NK-92 (cell line): Measurements from ENCODE around the gene JPH3.

Experiments used
- DNase-seq: peaks from one replicate; lab custom pipeline; 2025; ENCODE audit not compliant: unreplicated experiment; lab: John Stamatoyannopoulos, UW

Gene JPH3

GRCh38 chr16:87625241-87625797 is 23.0 kb downstream of the JPH3 start:
- no peak for DNase-seq

GRCh38 chr16:87626401-87626800 is 24.1 kb downstream of the JPH3 start:
- no peak for DNase-seq

GRCh38 chr16:87626905-87627304 is 24.6 kb downstream of the JPH3 start:
- DNase-seq, result no peak

GRCh38 chr16:87627542-87628245 is 25.4 kb downstream of the JPH3 start:
- no peak for DNase-seq

- DNase-seq, result no peak
Observed at GRCh38 chr16:87628246-87628923, 26.1 kb downstream of the JPH3 start.

GRCh38 chr16:87628940-87629339 is 26.6 kb downstream of the JPH3 start:
- no peak for DNase-seq

- no peak for DNase-seq
Observed at GRCh38 chr16:87631067-87631466, 28.8 kb downstream of the JPH3 start.

GRCh38 chr16:87634411-87634810 is 32.1 kb downstream of the JPH3 start:
- DNase-seq, result no peak

GRCh38 chr16:87635541-87636049 is 33.3 kb downstream of the JPH3 start:
- no peak for DNase-seq

GRCh38 chr16:87636050-87636684 is 33.9 kb downstream of the JPH3 start:
- DNase-seq, result no peak

GRCh38 chr16:87636741-87637140 is 34.4 kb downstream of the JPH3 start:
- no peak for DNase-seq

- DNase-seq, result no peak
Observed at GRCh38 chr16:87637357-87637756, 35.0 kb downstream of the JPH3 start.

- no peak for DNase-seq
Observed at GRCh38 chr16:87638736-87639135, 36.4 kb downstream of the JPH3 start.

GRCh38 chr16:87641721-87642120 is 39.4 kb downstream of the JPH3 start:
- DNase-seq, result no peak

GRCh38 chr16:87642491-87642890 is 40.2 kb downstream of the JPH3 start:
- no peak for DNase-seq

- DNase-seq, result no peak
Observed at GRCh38 chr16:87644186-87644585, 41.9 kb downstream of the JPH3 start.

GRCh38 chr16:87644596-87644995 is 42.3 kb downstream of the JPH3 start:
- no peak for DNase-seq

- DNase-seq, result no peak
Observed at GRCh38 chr16:87645802-87646201, 43.5 kb downstream of the JPH3 start.

GRCh38 chr16:87647431-87648185 is 45.3 kb downstream of the JPH3 start:
- no peak for DNase-seq

- DNase-seq, result no peak
Observed at GRCh38 chr16:87648236-87648635, 45.9 kb downstream of the JPH3 start.
